ENCODE results near the gene PCSK9.

The PCSK9 gene

GRCh38 chr1:55039342-55040082 is at the start of gene PCSK9:
PCSK9 (plus strand) TSS chr1:55039548; CDS start chr1:55039838, 290 bp downstream.
- DNase-seq: no peak

GRCh38 chr1:54989968-54990810 is 49.2 kb upstream of the PCSK9 start:
- no peak for DNase-seq

GRCh38 chr1:54990916-54991315 is 48.4 kb upstream of the PCSK9 start:
- no peak for DNase-seq

- DNase-seq: no peak
Measured at GRCh38 chr1:54991939-54992338, 47.4 kb upstream of the PCSK9 start.

- DNase-seq: no peak
Measured at GRCh38 chr1:54993140-54993539, 46.2 kb upstream of the PCSK9 start.

GRCh38 chr1:54994355-54994990 is 44.9 kb upstream of the PCSK9 start:
- DNase-seq: no peak

GRCh38 chr1:54995013-54995760 is 44.2 kb upstream of the PCSK9 start:
- no peak for DNase-seq

- peak; percentile 41 to 61 for DNase-seq
Measured at GRCh38 chr1:54995835-54996234, 43.5 kb upstream of the PCSK9 start.

GRCh38 chr1:54996359-54996868 is 42.9 kb upstream of the PCSK9 start:
- DNase-seq: peak; percentile 75 to 82

- DNase-seq: no peak
Measured at GRCh38 chr1:54996869-54997710, 42.3 kb upstream of the PCSK9 start.

- DNase-seq: no peak
Measured at GRCh38 chr1:54997711-54997986, 41.7 kb upstream of the PCSK9 start.

- no peak for DNase-seq
Measured at GRCh38 chr1:54998100-54998499, 41.2 kb upstream of the PCSK9 start.

- DNase-seq: no peak
Measured at GRCh38 chr1:54998677-54999076, 40.7 kb upstream of the PCSK9 start, which contains the start of gene BSND. BSND (plus strand) TSS chr1:54998933; CDS start chr1:54999187, 254 bp downstream.

GRCh38 chr1:55000110-55001085 is 39.0 kb upstream of the PCSK9 start:
- DNase-seq: no peak

GRCh38 chr1:55001311-55001710 is 38.0 kb upstream of the PCSK9 start:
- no peak for DNase-seq

- no peak for DNase-seq
Measured at GRCh38 chr1:55002686-55003085, 36.7 kb upstream of the PCSK9 start.

- no peak for DNase-seq
Measured at GRCh38 chr1:55005351-55006140, 33.8 kb upstream of the PCSK9 start.

GRCh38 chr1:55006931-55007330 is 32.4 kb upstream of the PCSK9 start:
- no peak for DNase-seq

GRCh38 chr1:55007625-55008024 is 31.7 kb upstream of the PCSK9 start:
- DNase-seq: no peak

Data from CD4-positive, alpha-beta T cell treated with Interleukin-1 beta for 1 hour (primary cell).